ENCODE data around the gene C12orf57.

DNA sequence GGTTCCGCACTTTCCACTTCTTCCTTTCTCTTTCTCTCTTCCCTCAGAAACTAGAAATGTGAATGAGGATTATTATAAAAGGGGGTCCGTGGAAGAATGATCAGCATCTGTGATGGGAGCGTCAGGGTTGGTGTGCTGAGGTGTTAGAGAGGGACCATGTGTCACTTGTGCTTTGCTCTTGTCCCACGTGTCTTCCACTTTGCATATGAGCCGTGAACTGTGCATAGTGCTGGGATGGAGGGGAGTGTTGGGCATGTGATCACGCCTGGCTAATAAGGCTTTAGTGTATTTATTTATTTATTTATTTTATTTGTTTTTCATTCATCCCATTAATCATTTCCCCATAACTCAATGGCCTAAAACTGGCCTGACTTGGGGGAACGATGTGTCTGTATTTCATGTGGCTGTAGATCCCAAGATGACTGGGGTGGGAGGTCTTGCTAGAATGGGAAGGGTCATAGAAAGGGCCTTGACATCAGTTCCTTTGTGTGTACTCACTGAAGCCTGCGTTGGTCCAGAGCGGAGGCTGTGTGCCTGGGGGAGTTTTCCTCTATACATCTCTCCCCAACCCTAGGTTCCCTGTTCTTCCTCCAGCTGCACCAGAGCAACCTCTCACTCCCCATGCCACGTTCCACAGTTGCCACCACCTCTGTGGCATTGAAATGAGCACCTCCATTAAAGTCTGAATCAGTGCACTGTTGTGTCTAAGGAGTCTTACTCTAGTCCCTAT, 20.7 kb upstream of the C12orf57 start:
- no peak for TF ChIP-seq TAF1 (IDR thresholded peaks at IDR 0.05; ENCODE audit: low read depth, low read length)
- no peak for TF ChIP-seq JUND (IDR thresholded peaks at IDR 0.05; ENCODE audit: low read length)
- TF ChIP-seq EZH2 (IDR thresholded peaks at IDR 0.05; ENCODE audit: low read depth, low read length, severe bottlenecking): no peak
- no peak for TF ChIP-seq CTCF (IDR thresholded peaks at IDR 0.05; ENCODE audit: control extremely low read depth in 1 of 3, insufficient read depth in 1 of 3, low read depth in 1 of 3, low read length in 3 of 3)
- no peak for TF ChIP-seq BRCA1 (IDR thresholded peaks at IDR 0.05; ENCODE audit: low read depth, low read length)
- TF ChIP-seq CBX8 (IDR thresholded peaks at IDR 0.05; ENCODE audit: borderline replicate concordance, low read depth, low read length): no peak
- TF ChIP-seq YY1 (IDR thresholded peaks at IDR 0.05; ENCODE audit: low read depth, low read length): no peak
- no peak for TF ChIP-seq SIN3A (conservative IDR thresholded peaks at IDR 0.05 in 1 of 2, IDR thresholded peaks at IDR 0.05 in 1 of 2; ENCODE audit: low read depth in 1 of 2, low read length in 2 of 2)

All from H1 (cell line).